ENCODE results near the gene PCBP2. TPM values are rescaled to one million over a fixed set of nuclear protein-coding genes. Genes with fewer than 3 reads are reported as not detected.
A peak's percentile ranks its signal among the peaks of the same experiment; 100 is the strongest.
"Not testable (repeated sequence)": the region's sequence is repeated elsewhere in the genome, so short reads cannot be mapped to it uniquely, and the experiment has no call there.

PCBP2 gene
- 196 and 207 TPM in 2 replicates for total RNA-seq (2014; rRNA removed; shearing (Covaris generic))

DNA sequence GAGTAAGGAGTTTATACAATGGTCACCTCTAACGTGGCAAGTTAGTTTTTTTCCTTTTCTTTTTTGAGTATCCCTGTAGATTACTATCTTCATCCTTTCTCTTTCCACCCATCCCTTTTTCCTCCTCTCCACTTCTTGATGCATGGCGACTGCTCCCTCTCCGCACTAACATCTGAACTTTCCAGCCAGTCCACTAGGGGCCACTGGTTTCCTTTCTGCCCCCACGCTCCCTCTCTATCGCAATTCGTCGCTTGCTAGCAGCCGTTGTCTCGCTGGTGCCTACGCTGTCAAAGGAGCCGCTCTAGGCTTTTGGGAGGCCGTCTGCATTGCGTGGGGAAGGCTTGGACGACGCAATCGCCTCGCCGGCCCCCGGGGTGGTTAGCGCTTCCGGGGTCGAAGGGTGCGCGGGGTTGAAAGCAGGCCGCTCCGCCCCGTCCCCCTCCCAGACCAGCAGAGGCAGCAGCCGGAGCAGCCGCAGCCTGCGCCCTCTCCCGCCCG, at the start of gene PCBP2:
PCBP2 (plus strand) TSS at position 442 of the 498 bp plus-strand sequence. CDS start 2,699 bp downstream, outside the sequence.
- Histone ChIP-seq H3K36me3 (replicated peaks; ENCODE audit: control insufficient read depth, insufficient read depth, low read length) (peaks cover 24% of the 10 kb centered on the region), H3K4me3 (ENCODE audit: insufficient read depth, low read depth, low read length) (peak within 1 kb of the TSS; percentile 90), H3K27me3 (ENCODE audit: control insufficient read depth, insufficient read depth, low read length) (no peaks in the 10 kb centered on the region)
- peak; percentile 97 for DNase-seq

DNA sequence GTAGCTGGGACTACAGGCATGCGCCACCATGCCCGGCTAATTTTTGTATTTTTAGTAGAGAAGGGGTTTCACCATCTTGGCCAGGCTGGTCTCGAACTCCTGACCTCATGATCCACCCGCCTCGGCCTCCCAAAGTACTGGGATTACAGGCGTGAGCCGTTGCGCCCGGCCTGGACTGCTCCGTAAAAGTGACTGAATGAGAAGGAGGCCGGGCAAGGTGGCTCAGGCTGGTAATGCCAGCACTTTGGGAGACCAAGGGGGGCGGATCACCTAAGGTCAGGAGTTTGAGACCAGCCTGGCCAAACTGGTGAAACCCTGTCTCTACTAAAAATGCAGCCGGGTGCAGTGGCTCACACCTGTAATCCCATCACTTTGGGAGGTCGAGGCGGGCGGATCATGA, 49.6 kb upstream of the PCBP2 start:
- not testable (repeated sequence) for H3K4me3 ChIP-seq (ENCODE audit: insufficient read depth, low read depth, low read length); H3K36me3 ChIP-seq (replicated peaks; ENCODE audit: control insufficient read depth, insufficient read depth, low read length); DNase-seq; H3K27me3 ChIP-seq (ENCODE audit: control insufficient read depth, insufficient read depth, low read length)

DNA sequence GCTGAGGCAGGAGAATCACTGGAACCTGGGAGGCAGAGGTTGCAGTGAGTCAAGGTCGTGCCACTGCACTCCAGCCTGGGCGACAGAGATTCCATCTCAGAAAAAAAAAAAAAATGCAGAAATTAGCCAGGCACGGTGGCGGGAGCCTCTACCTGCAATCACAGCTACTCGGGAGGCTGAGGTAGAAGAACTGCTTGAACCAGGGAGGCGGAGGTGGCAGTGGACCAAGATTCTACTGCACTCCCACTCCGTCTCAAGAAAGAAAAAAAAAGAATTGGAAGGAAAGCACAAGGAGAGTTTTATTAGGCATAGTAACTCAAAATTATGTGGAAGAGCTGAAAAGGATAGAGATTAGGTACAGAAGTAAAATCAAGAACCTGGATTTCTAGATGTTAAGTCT, 49.0 kb upstream of the PCBP2 start:
- no peak for DNase-seq
- no peaks in the 10 kb centered on the region for H3K27me3 ChIP-seq (ENCODE audit: control insufficient read depth, insufficient read depth, low read length)
- H3K36me3 ChIP-seq (replicated peaks; ENCODE audit: control insufficient read depth, insufficient read depth, low read length), result peaks cover 3% of the 10 kb centered on the region
- no peak overlapping the region for H3K4me3 ChIP-seq (ENCODE audit: insufficient read depth, low read depth, low read length)

DNA sequence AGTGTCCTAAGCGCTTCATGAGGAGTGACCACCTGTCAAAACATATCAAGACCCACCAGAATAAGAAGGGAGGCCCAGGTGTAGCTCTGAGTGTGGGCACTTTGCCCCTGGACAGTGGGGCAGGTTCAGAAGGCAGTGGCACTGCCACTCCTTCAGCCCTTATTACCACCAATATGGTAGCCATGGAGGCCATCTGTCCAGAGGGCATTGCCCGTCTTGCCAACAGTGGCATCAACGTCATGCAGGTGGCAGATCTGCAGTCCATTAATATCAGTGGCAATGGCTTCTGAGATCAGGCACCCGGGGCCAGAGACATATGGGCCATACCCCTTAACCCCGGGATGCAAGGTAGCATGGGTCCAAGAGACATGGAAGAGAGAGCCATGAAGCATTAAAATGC, 41.0 kb upstream of the PCBP2 start:
- no peak for DNase-seq
- H3K36me3 ChIP-seq (replicated peaks; ENCODE audit: control insufficient read depth, insufficient read depth, low read length), result peaks cover 19% of the 10 kb centered on the region
- no peaks in the 10 kb centered on the region for H3K27me3 ChIP-seq (ENCODE audit: control insufficient read depth, insufficient read depth, low read length)
- H3K4me3 ChIP-seq (ENCODE audit: insufficient read depth, low read depth, low read length), result no peak overlapping the region

DNA sequence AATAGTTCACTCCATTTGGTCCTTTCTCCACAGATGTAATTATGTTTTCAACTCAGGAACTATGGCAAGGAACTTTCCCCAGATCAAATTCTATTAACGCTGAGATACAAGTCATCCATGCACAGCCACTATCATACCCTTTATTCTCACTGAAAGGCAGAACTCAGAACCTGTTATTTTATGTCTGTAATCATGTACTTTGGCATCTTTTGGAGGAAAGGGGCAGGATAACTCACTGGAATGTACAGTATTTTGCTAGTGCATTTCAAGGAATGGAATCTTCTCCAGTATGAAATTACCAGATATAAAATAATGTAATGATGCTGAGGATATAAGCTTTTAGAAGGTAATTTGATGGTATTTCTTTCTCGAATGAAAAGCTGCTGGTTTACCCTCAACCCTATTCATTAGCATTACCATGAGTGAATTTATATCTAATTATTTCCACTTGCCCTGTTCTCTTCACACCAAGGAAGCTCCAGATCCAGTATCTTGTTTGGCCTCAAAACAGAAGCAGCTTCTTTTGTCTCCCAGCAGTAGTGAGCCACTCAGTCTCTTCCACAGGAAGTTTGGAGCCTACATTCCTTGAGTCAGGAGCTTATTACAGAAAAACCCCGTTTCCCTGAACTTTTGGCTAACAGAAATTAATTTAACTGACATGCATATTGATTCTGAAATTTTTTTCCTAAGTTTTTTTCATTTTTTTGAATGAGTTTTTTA, 38.3 kb upstream of the PCBP2 start:
- Histone ChIP-seq H3K4me3 (ENCODE audit: insufficient read depth, low read depth, low read length) (no peak overlapping the region), H3K36me3 (replicated peaks; ENCODE audit: control insufficient read depth, insufficient read depth, low read length) (peaks cover 16% of the 10 kb centered on the region), H3K27me3 (ENCODE audit: control insufficient read depth, insufficient read depth, low read length) (no peaks in the 10 kb centered on the region)
- DNase-seq, result no peak

DNA sequence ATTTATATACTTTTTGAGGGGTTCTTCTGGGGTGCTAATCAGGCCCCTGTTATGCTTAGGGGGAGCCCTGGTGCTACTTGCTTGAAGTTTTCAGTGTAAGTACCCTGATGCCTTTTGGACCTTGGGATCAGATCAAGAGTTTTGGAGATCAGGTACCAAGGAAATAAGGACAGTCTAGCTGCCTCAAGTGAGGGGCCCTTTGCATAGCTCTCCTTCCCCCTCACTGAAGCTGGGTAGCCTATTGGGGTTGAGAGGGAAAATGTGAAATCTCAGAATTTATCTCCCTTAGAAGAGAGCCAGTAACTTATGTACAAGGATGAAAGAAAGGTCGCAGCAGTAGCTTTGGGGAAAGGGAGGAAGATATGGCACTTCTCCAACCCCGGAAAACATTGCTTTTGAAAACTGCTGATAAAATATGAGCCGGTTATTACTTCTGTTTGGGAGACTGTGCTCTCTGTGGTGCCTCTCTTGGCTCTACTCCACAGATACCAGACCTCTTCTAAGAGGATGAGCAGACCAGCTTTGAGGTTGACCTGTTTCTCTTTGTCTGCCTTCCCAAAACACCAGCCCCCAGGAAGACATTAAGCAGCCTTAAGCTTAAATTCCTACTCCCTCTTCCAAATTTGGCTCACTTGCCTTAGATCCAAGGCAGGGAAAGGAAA, 37.0 kb upstream of the PCBP2 start:
- Histone ChIP-seq H3K36me3 (replicated peaks; ENCODE audit: control insufficient read depth, insufficient read depth, low read length) (peaks cover 13% of the 10 kb centered on the region), H3K27me3 (ENCODE audit: control insufficient read depth, insufficient read depth, low read length) (no peaks in the 10 kb centered on the region), H3K4me3 (ENCODE audit: insufficient read depth, low read depth, low read length) (no peak overlapping the region)
- DNase-seq, result no peak

DNA sequence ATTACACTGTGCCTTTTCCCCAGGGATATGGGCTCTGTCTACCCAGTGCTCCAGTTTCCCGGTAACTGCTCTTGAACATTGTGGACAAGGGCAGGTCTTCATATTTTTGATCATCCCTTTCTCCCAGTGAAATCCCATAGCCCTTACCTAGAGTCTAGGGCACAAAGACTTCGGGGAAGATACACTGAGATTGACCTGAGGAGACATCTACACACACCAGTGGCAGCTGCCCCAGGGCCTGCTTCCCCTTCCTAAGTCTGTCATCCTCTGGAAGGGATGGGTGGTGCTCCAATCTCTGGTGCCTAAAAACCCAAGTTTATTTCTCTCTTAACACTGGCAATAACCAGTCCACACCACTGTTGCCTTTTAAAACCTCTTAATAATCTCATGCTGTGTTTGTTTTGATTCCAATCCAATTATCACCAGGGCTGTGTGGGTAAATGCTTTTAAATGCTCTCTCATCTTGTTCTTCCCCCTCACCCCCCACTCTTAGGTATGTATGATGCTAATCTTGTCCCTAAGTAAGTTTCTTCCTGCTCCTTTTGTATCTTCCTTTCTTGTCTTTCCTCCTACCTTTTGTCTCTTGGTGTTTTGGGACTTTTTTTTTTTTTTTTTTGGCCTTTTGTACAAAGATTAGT, 36.0 kb upstream of the PCBP2 start:
- H3K4me3 ChIP-seq (ENCODE audit: insufficient read depth, low read depth, low read length); H3K27me3 ChIP-seq (ENCODE audit: control insufficient read depth, insufficient read depth, low read length); DNase-seq: not testable (repeated sequence)
- peaks cover 10% of the 10 kb centered on the region for H3K36me3 ChIP-seq (replicated peaks; ENCODE audit: control insufficient read depth, insufficient read depth, low read length)

DNA sequence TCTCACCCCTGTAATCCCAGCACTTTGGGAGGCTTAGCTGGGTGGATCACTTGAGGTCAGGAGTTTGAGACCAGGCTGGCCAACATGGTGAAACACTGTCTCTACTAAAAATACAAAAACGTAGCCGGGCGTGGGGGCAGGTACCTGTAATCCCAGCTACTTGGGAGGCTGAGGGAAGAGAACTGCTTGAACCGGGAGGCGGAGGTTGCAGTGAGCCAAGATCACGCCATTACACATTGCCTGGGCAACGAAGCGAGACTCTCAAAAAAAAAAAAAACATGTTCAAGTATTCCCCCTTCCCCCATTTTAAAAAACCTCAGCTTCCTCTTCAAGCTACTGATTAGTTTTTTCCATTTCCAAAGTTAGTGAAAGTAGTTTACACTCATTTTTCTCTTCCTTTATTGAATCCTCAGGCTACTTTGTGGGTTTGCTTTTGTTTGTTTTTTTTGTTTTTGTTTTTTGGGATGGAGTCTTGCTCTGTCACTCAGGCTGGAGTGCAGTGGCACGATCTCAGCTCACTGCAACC, 34.5 kb upstream of the PCBP2 start:
- not testable (repeated sequence) for H3K4me3 ChIP-seq (ENCODE audit: insufficient read depth, low read depth, low read length); DNase-seq; H3K36me3 ChIP-seq (replicated peaks; ENCODE audit: control insufficient read depth, insufficient read depth, low read length); H3K27me3 ChIP-seq (ENCODE audit: control insufficient read depth, insufficient read depth, low read length)

DNA sequence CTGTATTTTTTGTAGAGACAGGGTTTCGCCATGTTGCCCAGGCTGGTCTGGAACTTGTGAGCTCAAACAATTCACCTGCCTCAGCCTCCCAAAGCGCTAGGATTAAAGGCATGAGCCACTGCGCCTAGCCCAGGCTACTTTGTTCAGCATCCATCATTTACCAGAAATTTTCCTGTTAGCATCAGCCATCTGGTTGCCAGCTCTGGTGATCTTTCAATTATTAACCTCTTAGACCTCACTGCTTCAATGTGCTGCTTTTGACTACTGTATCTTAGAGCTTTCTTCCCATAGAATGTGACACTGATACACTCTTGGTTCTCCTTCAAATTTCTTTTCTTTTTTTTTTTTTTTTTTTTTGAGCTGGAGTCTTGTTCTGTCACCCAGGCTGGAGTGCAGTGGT, 33.7 kb upstream of the PCBP2 start:
- no peak for DNase-seq
- no peaks in the 10 kb centered on the region for H3K36me3 ChIP-seq (replicated peaks; ENCODE audit: control insufficient read depth, insufficient read depth, low read length)
- H3K27me3 ChIP-seq (ENCODE audit: control insufficient read depth, insufficient read depth, low read length), result no peaks in the 10 kb centered on the region
- H3K4me3 ChIP-seq (ENCODE audit: insufficient read depth, low read depth, low read length), result no peak overlapping the region

DNA sequence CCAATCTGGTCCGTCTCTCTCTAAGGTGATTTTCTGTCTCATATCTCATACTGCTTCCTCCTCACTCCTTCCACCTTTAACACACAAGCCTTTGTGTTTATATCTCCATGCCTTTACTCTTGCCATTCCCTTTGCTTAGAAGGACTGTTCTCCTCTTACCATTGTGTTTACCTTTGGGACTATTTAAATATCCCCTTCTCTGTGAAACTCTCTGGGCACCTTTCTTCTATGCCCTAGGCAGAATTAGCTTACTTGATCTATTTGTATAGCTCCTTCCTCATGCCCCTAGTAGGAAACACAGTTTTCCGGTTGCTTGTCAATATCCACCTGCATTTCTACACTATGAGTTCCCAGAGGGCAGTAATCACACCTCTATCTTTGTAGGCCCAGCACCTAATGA, 32.1 kb upstream of the PCBP2 start:
- no peaks in the 10 kb centered on the region for H3K27me3 ChIP-seq (ENCODE audit: control insufficient read depth, insufficient read depth, low read length)
- H3K36me3 ChIP-seq (replicated peaks; ENCODE audit: control insufficient read depth, insufficient read depth, low read length), result no peaks in the 10 kb centered on the region
- H3K4me3 ChIP-seq (ENCODE audit: insufficient read depth, low read depth, low read length), result no peak overlapping the region
- no peak for DNase-seq

DNA sequence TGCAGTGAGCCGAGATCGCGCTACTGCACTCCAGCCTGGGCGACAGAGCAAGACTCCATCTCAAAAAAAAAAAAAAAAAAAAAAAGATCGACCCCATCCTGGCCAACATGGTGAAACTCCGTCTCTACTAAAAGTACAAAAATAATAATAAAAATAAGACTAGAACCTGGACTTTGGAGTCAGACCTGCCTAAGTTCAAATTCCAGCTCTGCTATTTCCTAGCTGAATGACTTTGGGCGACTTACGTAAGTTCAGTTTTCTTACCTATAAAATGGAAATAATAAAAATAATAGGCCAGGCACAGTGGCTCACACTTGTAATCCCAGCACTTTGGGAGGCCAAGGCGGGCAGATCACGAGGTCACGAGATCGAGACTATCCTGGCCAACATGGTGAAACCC, 29.7 kb upstream of the PCBP2 start:
- not testable (repeated sequence) for H3K4me3 ChIP-seq (ENCODE audit: insufficient read depth, low read depth, low read length); DNase-seq; H3K27me3 ChIP-seq (ENCODE audit: control insufficient read depth, insufficient read depth, low read length); H3K36me3 ChIP-seq (replicated peaks; ENCODE audit: control insufficient read depth, insufficient read depth, low read length)

DNA sequence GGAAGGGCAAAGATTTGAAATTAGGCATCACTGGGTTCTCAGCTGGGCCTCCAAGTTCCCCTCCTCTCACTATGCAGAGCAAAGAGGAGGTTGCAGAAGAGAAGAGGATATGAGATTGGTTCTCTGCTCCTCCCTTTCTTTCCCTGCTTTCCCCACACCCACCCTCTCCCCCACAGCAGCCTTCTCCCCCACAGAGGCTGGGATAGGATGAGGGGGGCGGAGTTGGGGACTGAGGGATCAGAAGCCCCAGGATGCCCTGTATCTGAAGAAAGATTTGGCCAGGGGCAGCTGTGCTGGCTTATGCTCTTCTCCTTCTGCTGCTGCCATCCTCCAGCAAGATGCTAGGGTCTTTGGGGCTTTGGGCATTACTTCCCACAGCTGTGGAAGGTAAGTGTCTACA, 28.3 kb upstream of the PCBP2 start, which contains the start of gene AMHR2:
AMHR2 (plus strand) TSS at position 259 of the 400 bp plus-strand sequence; CDS start at position 339, 80 bp downstream.
- peak; percentile 54 for DNase-seq
- no peak within 1 kb of the TSS for H3K4me3 ChIP-seq (ENCODE audit: insufficient read depth, low read depth, low read length)
- no peaks in the 10 kb centered on the region for H3K36me3 ChIP-seq (replicated peaks; ENCODE audit: control insufficient read depth, insufficient read depth, low read length)
- no peaks in the 10 kb centered on the region for H3K27me3 ChIP-seq (ENCODE audit: control insufficient read depth, insufficient read depth, low read length)

DNA sequence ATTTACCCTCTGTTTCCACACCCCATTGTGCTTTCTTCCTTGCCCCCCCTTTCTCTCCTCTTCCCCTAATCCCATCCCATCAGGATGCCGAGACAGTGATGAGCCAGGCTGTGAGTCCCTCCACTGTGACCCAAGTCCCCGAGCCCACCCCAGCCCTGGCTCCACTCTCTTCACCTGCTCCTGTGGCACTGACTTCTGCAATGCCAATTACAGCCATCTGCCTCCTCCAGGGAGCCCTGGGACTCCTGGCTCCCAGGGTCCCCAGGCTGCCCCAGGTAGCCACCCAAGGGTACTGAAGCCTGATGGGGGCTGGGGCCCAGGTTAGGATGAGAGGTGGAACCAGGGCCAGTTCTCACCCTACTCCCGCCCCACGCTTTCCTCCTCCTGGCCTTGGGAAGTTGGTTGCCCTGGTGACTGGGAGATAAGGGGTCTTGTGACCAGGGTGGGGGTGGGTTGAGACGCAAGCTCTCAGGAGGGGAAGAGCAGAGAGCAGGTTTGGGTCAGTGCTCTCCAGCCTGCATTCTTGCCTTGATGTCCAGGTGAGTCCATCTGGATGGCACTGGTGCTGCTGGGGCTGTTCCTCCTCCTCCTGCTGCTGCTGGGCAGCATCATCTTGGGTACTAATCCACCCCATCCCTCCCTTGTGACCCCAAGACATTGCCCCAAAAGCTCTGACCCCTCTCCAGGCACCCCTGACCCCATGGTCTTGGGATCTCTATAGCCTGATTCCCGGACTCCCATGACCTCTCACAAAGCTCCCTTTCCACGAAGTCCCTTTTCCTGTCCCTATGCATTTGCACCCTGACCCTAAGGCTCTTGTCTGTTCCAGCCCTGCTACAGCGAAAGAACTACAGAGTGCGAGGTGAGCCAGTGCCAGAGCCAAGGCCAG, 27.0 kb upstream of the PCBP2 start:
- no peaks in the 10 kb centered on the region for H3K36me3 ChIP-seq (replicated peaks; ENCODE audit: control insufficient read depth, insufficient read depth, low read length)
- no peak for DNase-seq
- H3K27me3 ChIP-seq (ENCODE audit: control insufficient read depth, insufficient read depth, low read length), result no peaks in the 10 kb centered on the region
- H3K4me3 ChIP-seq (ENCODE audit: insufficient read depth, low read depth, low read length), result no peak overlapping the region

All from H7 (cell line).